H9 (cell line): ENCODE measurements around the gene EPS15. TPM values are rescaled to one million over a fixed set of nuclear protein-coding genes. Genes with fewer than 3 reads are reported as not detected.

Source experiments
- DNase-seq: peaks from one replicate; pipeline ENCODE4 v3.0.0-alpha.2; 2017
- H2AFZ ChIP-seq: one replicate; pipeline ENCODE4 v1.6.1; 2013; ENCODE audit warnings: mild to moderate bottlenecking, low read length, control low read depth, moderate library complexity
- H2AK5ac ChIP-seq: 2 replicates; pipeline ENCODE4 v1.6.1; 2013; ENCODE audit warnings: low read length, control low read depth, mixed read lengths; ENCODE audit not compliant: insufficient read length
- H2BK120ac ChIP-seq: one replicate; pipeline ENCODE4 v1.6.1; 2013; ENCODE audit warnings: low read depth, mild to moderate bottlenecking, low read length, control low read depth, inconsistent platforms; ENCODE audit not compliant: poor library complexity, severe bottlenecking
- H2BK12ac ChIP-seq: 2 replicates; pipeline ENCODE4 v1.6.1; 2013; ENCODE audit warnings: low read length, control low read depth, mixed read lengths, low read depth; ENCODE audit not compliant: insufficient read length
- H2BK15ac ChIP-seq: 2 replicates; pipeline ENCODE4 v1.6.1; 2013; ENCODE audit warnings: low read depth, low read length, control low read depth
- H2BK20ac ChIP-seq: one replicate; pipeline ENCODE4 v1.6.1; 2013; ENCODE audit warnings: low read depth, mild to moderate bottlenecking, low read length, control low read depth, inconsistent platforms; ENCODE audit not compliant: poor library complexity, severe bottlenecking
- H2BK5ac ChIP-seq: 2 replicates; pipeline ENCODE4 v1.6.1; 2013; ENCODE audit warnings: low read length, control low read depth, mixed read lengths; ENCODE audit not compliant: insufficient read length
- H3K14ac ChIP-seq: 2 replicates; pipeline ENCODE4 v1.6.1; 2013; ENCODE audit warnings: low read length, control low read depth; ENCODE audit not compliant: insufficient read depth
- H3K18ac ChIP-seq: 2 replicates; pipeline ENCODE4 v1.6.1; 2013; ENCODE audit warnings: low read depth, mild to moderate bottlenecking, mixed read lengths, low read length, control low read depth; ENCODE audit not compliant: insufficient read length
- H3K23ac ChIP-seq: 2 replicates; pipeline ENCODE4 v1.6.1; 2013; ENCODE audit warnings: low read length, control low read depth, mixed read lengths, low read depth; ENCODE audit not compliant: insufficient read length
- H3K23me2 ChIP-seq: 2 replicates; pipeline ENCODE4 v1.6.1; 2013; ENCODE audit warnings: low read depth, mild to moderate bottlenecking, mixed read lengths, low read length, control low read depth; ENCODE audit not compliant: insufficient read length, poor library complexity, severe bottlenecking
- H3K27ac ChIP-seq: 2 replicates; pipeline ENCODE4 v1.5.1; 2013; ENCODE audit warnings: low read length, control low read depth, mixed read lengths, low read depth; ENCODE audit not compliant: insufficient read length
- H3K27me3 ChIP-seq: 2 replicates; pipeline ENCODE4 v1.6.1; 2013; ENCODE audit warnings: low read length, control low read depth, inconsistent platforms; ENCODE audit not compliant: insufficient read depth
- H3K4ac ChIP-seq: 2 replicates; pipeline ENCODE4 v1.6.1; 2013; ENCODE audit warnings: low read depth, mild to moderate bottlenecking, control low read depth, inconsistent platforms, low read length, moderate library complexity
- H3K4me1 ChIP-seq: 2 replicates; pipeline ENCODE4 v1.6.1; 2013; ENCODE audit warnings: low read length, control low read depth, inconsistent platforms; ENCODE audit not compliant: insufficient read depth
- H3K4me2 ChIP-seq: 2 replicates; pipeline ENCODE4 v1.6.1; 2013; ENCODE audit warnings: low read length, control low read depth, mixed read lengths; ENCODE audit not compliant: insufficient read length, insufficient read depth
- H3K56ac ChIP-seq: 2 replicates; pipeline ENCODE4 v1.6.1; 2013; ENCODE audit warnings: low read depth, mild to moderate bottlenecking, mixed read lengths, low read length, control low read depth; ENCODE audit not compliant: insufficient read length
- H3K79me1 ChIP-seq: 2 replicates; pipeline ENCODE4 v1.6.1; 2013; ENCODE audit warnings: low read depth, mild to moderate bottlenecking, moderate library complexity, low read length, control low read depth, inconsistent platforms; ENCODE audit not compliant: insufficient read depth, poor library complexity, severe bottlenecking
- H3K79me2 ChIP-seq: 2 replicates; pipeline ENCODE4 v1.6.1; 2013; ENCODE audit warnings: low read length, control low read depth, inconsistent platforms; ENCODE audit not compliant: insufficient read depth
- H3K9ac ChIP-seq: 2 replicates; pipeline ENCODE4 v1.6.1; 2013; ENCODE audit warnings: low read length, control low read depth, mixed read lengths; ENCODE audit not compliant: insufficient read length; ENCODE audit errors: extremely low read depth
- H3K9me3 ChIP-seq: one replicate; pipeline ENCODE4 v1.6.1; 2013; ENCODE audit warnings: low read depth, low read length, inconsistent platforms; ENCODE audit not compliant: control insufficient read depth
- H3T11ph ChIP-seq: one replicate; pipeline ENCODE4 v1.6.1; 2013; ENCODE audit warnings: mild to moderate bottlenecking, low read length, control low read depth, inconsistent platforms
- H4K20me1 ChIP-seq: one replicate; pipeline ENCODE4 v1.6.1; 2013; ENCODE audit not compliant: control insufficient read depth, insufficient read length, insufficient read depth
- H4K5ac ChIP-seq: 2 replicates; pipeline ENCODE4 v1.6.1; 2013; ENCODE audit warnings: low read depth, mild to moderate bottlenecking, mixed read lengths, low read length, control low read depth; ENCODE audit not compliant: insufficient read length
- H4K8ac ChIP-seq: replicated peaks from 2 replicates; pipeline ENCODE4 v1.6.1; 2013; ENCODE audit warnings: low read length, control low read depth, mixed read lengths, low read depth; ENCODE audit not compliant: insufficient read length
- H4K91ac ChIP-seq: 2 replicates; pipeline ENCODE4 v1.6.1; 2013; ENCODE audit warnings: low read depth, mild to moderate bottlenecking, moderate library complexity, mixed read lengths, low read length, control low read depth; ENCODE audit not compliant: insufficient read length
- H3K27ac Mint-ChIP-seq, 3 experiments: 2 replicates in 2 of 3; 3 replicates in 1 of 3; pipeline ENCODE4 v1.8.0; 2020 to 2021; ENCODE audit warnings: mixed read lengths in 3 of 3, mild to moderate bottlenecking in 1 of 3, moderate library complexity in 1 of 3
- H3K27me3 Mint-ChIP-seq: 2 replicates; pipeline ENCODE4 v1.8.0; 2021; ENCODE audit warnings: low read depth, mild to moderate bottlenecking, moderate library complexity, mixed read lengths
- H3K36me3 Mint-ChIP-seq, 3 experiments: 2 replicates in 2 of 3; 3 replicates in 1 of 3; pipeline ENCODE4 v1.8.0; 2020 to 2021; ENCODE audit warnings: low read depth in 3 of 3, mixed read lengths in 3 of 3; ENCODE audit not compliant: insufficient read depth in 1 of 3
- H3K4me1 Mint-ChIP-seq, 2 experiments: 2 replicates each; pipeline ENCODE4 v1.8.0; 2020; ENCODE audit warnings: mixed read lengths in 2 of 2
- H3K4me3 Mint-ChIP-seq, 2 experiments: 2 replicates in 1 of 2; 3 replicates in 1 of 2; pipeline ENCODE4 v1.8.0; 2020 to 2021; ENCODE audit warnings: mild to moderate bottlenecking in 2 of 2, mixed read lengths in 2 of 2, moderate library complexity in 1 of 2
- H3K9me3 Mint-ChIP-seq, 2 experiments: 2 replicates in 1 of 2; 3 replicates in 1 of 2; pipeline ENCODE4 v1.8.0; 2020; ENCODE audit warnings: mild to moderate bottlenecking in 2 of 2, mixed read lengths in 2 of 2, moderate library complexity in 1 of 2
- total RNA-seq: library from RNA; stranded (reverse); gene quantifications from 2 replicates; pipeline ENCODE4 v1.2.1, GENCODE V29; 2021
- TF ChIP-seq, protein P1 (sequence below): fragments of 200-600 bp; sonication (generic); conservative IDR thresholded peaks from 3 replicates; pipeline ENCODE4 v1.8.0; 2021; ENCODE audit warnings: antibody characterized with exemption, mild to moderate bottlenecking

Gene EPS15
- total RNA-seq, 1 experiment from 2014 or later: 44.1 TPM

GRCh38 chr1:51564124-51564523, 45.1 kb upstream of the EPS15 start:
- TF ChIP-seq, protein P1, sequence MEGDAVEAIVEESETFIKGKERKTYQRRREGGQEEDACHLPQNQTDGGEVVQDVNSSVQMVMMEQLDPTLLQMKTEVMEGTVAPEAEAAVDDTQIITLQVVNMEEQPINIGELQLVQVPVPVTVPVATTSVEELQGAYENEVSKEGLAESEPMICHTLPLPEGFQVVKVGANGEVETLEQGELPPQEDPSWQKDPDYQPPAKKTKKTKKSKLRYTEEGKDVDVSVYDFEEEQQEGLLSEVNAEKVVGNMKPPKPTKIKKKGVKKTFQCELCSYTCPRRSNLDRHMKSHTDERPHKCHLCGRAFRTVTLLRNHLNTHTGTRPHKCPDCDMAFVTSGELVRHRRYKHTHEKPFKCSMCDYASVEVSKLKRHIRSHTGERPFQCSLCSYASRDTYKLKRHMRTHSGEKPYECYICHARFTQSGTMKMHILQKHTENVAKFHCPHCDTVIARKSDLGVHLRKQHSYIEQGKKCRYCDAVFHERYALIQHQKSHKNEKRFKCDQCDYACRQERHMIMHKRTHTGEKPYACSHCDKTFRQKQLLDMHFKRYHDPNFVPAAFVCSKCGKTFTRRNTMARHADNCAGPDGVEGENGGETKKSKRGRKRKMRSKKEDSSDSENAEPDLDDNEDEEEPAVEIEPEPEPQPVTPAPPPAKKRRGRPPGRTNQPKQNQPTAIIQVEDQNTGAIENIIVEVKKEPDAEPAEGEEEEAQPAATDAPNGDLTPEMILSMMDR: no peak
- H2BK15ac ChIP-seq: no peak overlapping the region
- H3T11ph ChIP-seq: no peak overlapping the region
- H3K4ac ChIP-seq: no peak overlapping the region
- no peak overlapping the region for H4K8ac ChIP-seq
- no peak overlapping the region for H2AFZ ChIP-seq
- no peak overlapping the region for H3K18ac ChIP-seq
- no peaks in the 10 kb centered on the region for H3K27me3 Mint-ChIP-seq
- no peak overlapping the region for H2BK12ac ChIP-seq
- no peak overlapping the region for H2BK120ac ChIP-seq
- H3K27ac ChIP-seq: no peak overlapping the region
- no peaks in the 10 kb centered on the region for H3K27me3 ChIP-seq
- no peak overlapping the region for H2AK5ac ChIP-seq
- H3K36me3 Mint-ChIP-seq: no peaks in the 10 kb centered on the region
- H3K9me3 ChIP-seq: no peaks in the 10 kb centered on the region
- no peak overlapping the region for H3K56ac ChIP-seq
- H3K9me3 Mint-ChIP-seq: no peaks in the 10 kb centered on the region
- H3K23ac ChIP-seq: no peak overlapping the region
- no peak overlapping the region for H2BK5ac ChIP-seq
- H3K9ac ChIP-seq: no peak overlapping the region
- H3K4me1 ChIP-seq: peaks cover 4% of the 10 kb centered on the region; the same call in 1 of the 2 replicates
- no peak overlapping the region for H3K4me3 Mint-ChIP-seq
- H4K91ac ChIP-seq: no peak overlapping the region
- H3K14ac ChIP-seq: no peak overlapping the region
- no peak overlapping the region for H2BK20ac ChIP-seq
- no peaks in the 10 kb centered on the region for H3K23me2 ChIP-seq
- H3K79me2 ChIP-seq: no peaks in the 10 kb centered on the region
- H3K79me1 ChIP-seq: no peaks in the 10 kb centered on the region
- H4K5ac ChIP-seq: no peak overlapping the region
- H3K4me1 Mint-ChIP-seq: peaks cover 12 to 14% of the 10 kb centered on the region in 2 experiments
- H3K4me2 ChIP-seq: no peak overlapping the region
- H3K27ac Mint-ChIP-seq: no peak overlapping the region
- DNase-seq: no peak
- H4K20me1 ChIP-seq: no peaks in the 10 kb centered on the region
